MV-4-11 (cell line): Measurements from ENCODE around the gene PRPF4.
"Not testable (repeated sequence)": the region's sequence is repeated elsewhere in the genome, so short reads cannot be mapped to it uniquely, and the experiment has no call there.

ENCODE experiments used
- DNase-seq: peaks from one replicate; lab custom pipeline; 2025; lab: John Stamatoyannopoulos, UW

Gene PRPF4

GRCh38 chr9:113267911-113268566, 7.4 kb upstream of the PRPF4 start:
- no peak for DNase-seq

- no peak for DNase-seq
These were observed 6.1 kb upstream of the PRPF4 start for GRCh38 chr9:113269355-113269754.

- no peak for DNase-seq
These were observed 5.6 kb upstream of the PRPF4 start for GRCh38 chr9:113269871-113270270.

GRCh38 chr9:113274474-113275156, 843 bp upstream of the PRPF4 start:
- peak; percentile 74 for DNase-seq

GRCh38 chr9:113278840-113279239, 3.4 kb downstream of the PRPF4 start:
- DNase-seq, result no peak

GRCh38 chr9:113281356-113281755, 5.9 kb downstream of the PRPF4 start:
- DNase-seq, result no peak

- DNase-seq, result no peak
These were observed 13.6 kb downstream of the PRPF4 start for GRCh38 chr9:113289091-113289490.

GRCh38 chr9:113290052-113290607, 14.7 kb downstream of the PRPF4 start:
- DNase-seq, result no peak

GRCh38 chr9:113293285-113293878, 17.9 kb downstream of the PRPF4 start:
- no peak for DNase-seq

GRCh38 chr9:113296247-113296646, 20.8 kb downstream of the PRPF4 start:
- DNase-seq, result not testable (repeated sequence)

GRCh38 chr9:113296796-113297558, 21.5 kb downstream of the PRPF4 start:
- peak; percentile 17 for DNase-seq

- no peak for DNase-seq
These were observed 22.9 kb downstream of the PRPF4 start for GRCh38 chr9:113298311-113298710.

GRCh38 chr9:113298924-113299770, 23.7 kb downstream of the PRPF4 start:
- no peak for DNase-seq

GRCh38 chr9:113299800-113300292, 24.4 kb downstream of the PRPF4 start:
- DNase-seq, result peak; percentile 88

GRCh38 chr9:113301548-113301947, 26.1 kb downstream of the PRPF4 start:
- no peak for DNase-seq

GRCh38 chr9:113302792-113303418, 27.4 kb downstream of the PRPF4 start, which contains the start of gene RNF183:
TSS of gene RNF183 (minus strand) at chr9:113303376. CDS start at chr9:113298184, 5,192 bp downstream.
- no peak for DNase-seq

- DNase-seq, result no peak
These were observed 31.1 kb downstream of the PRPF4 start for GRCh38 chr9:113306566-113306965.

- no peak for DNase-seq
These were observed 32.0 kb downstream of the PRPF4 start for GRCh38 chr9:113307396-113307975.

GRCh38 chr9:113309204-113309813, 33.9 kb downstream of the PRPF4 start:
- peak; percentile 41 for DNase-seq

- DNase-seq, result no peak
These were observed 35.1 kb downstream of the PRPF4 start for GRCh38 chr9:113310538-113310937.
